Measurements from ENCODE around the gene UBE2L3.

DNA sequence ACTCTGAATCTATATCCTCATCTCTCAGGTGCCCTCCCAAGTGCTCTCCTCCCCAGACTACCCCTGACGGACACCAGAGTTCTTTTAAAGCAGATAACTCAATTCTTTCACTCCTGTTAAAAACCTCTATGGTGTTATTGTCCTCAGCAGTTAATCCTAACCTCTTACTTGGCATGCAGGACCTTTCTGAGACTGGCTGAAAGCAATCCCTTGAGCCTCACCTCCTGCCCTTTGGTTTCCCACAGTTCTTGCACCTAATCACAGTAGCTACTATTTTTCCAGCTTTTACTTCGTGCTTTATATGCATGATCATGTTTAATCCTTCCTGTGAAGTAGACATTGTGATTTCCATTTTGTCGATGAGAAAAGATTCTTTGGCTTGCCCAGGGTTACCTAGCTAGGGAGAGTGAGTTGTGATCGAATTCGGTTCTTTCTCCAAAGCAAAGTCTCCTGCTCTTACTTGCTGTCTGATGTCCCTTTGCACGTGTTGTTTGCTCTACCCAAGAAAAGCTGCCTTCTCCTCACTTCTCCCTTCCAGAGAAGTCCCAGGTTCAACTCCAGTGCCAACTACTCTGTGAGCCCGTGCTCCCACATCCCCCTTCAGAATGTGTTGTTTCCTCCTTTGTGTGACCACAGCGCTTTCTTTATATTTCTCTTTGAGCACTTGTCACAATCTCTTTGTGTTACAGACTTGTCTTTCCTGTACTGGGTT lies 2.1 kb downstream of the UBE2L3 start:
- no peak for TF ChIP-seq POLR2A (IDR thresholded peaks at IDR 0.05)
- TF ChIP-seq CTCF (IDR thresholded peaks at IDR 0.05) = no peak
